ENCODE results near the gene GLT8D2. TPM values are rescaled to one million over a fixed set of nuclear protein-coding genes. Genes with fewer than 3 reads are reported as not detected.

GLT8D2 gene
- total RNA-seq, 1 experiment from 2014 or later, result 3.8 TPM

DNA sequence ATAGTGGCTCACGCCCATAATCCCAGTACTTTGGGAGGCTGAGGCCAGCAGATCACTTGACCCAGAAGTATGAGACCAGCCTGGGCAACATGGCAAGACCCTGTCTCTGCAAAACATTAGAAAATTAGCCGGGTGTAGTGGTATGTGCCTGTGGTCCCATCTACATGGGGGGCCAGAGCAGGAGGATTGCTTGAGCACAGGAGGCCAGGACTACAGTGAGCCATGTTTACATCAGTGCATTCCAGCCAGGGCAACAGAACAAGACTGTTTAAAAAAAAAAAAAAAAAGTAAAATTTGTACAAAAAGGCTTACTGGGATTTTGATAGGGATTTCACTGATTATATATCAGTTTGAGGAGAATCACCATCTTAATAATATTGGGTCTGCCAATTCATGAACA lies 22.1 kb upstream of the GLT8D2 start:
- Histone ChIP-seq H3K4me1 (ENCODE audit: insufficient read depth, low read length) (no peaks in the 10 kb centered on the region), H2AK5ac (ENCODE audit: insufficient read length, low read length) (no peak overlapping the region), H3K27me3 (ENCODE audit: insufficient read depth, low read length) (no peaks in the 10 kb centered on the region), H2BK120ac (ENCODE audit: low read depth, low read length, poor library complexity, severe bottlenecking) (no peak overlapping the region), H2AFZ (ENCODE audit: low read length) (no peak overlapping the region), H3K79me1 (ENCODE audit: insufficient read depth, low read depth, low read length, poor library complexity, severe bottlenecking) (no peaks in the 10 kb centered on the region), H3K79me2 (ENCODE audit: insufficient read depth, low read length) (no peaks in the 10 kb centered on the region), H3K4me2 (ENCODE audit: insufficient read depth, insufficient read length, low read length) (no peak overlapping the region), H3K14ac (ENCODE audit: insufficient read depth, low read length) (no peak overlapping the region), H3K27ac (ENCODE audit: insufficient read length, low read depth, low read length) (no peak overlapping the region), H3K23me2 (ENCODE audit: insufficient read length, low read depth, low read length, poor library complexity, severe bottlenecking) (no peaks in the 10 kb centered on the region), H3T11ph (ENCODE audit: low read length) (no peak overlapping the region), H4K8ac (replicated peaks; ENCODE audit: insufficient read length, low read depth, low read length) (no peak overlapping the region), H2BK15ac (ENCODE audit: low read depth, low read length) (no peak overlapping the region), H4K5ac (ENCODE audit: insufficient read length, low read depth, low read length) (no peak overlapping the region), H3K9me3 (ENCODE audit: control insufficient read depth, low read depth, low read length) (no peaks in the 10 kb centered on the region), H2BK5ac (ENCODE audit: insufficient read length, low read length) (no peak overlapping the region), H4K20me1 (ENCODE audit: control insufficient read depth, insufficient read depth, insufficient read length) (no peaks in the 10 kb centered on the region), H3K56ac (ENCODE audit: insufficient read length, low read depth, low read length) (no peak overlapping the region), H4K91ac (ENCODE audit: insufficient read length, low read depth, low read length) (no peak overlapping the region), H3K9ac (ENCODE audit: extremely low read depth, insufficient read length, low read length) (no peak overlapping the region), H2BK12ac (ENCODE audit: insufficient read length, low read depth, low read length) (no peak overlapping the region), H3K18ac (ENCODE audit: insufficient read length, low read depth, low read length) (no peak overlapping the region), H3K4ac (ENCODE audit: low read depth, low read length) (no peak overlapping the region), H2BK20ac (ENCODE audit: low read depth, low read length, poor library complexity, severe bottlenecking) (no peak overlapping the region), H3K23ac (ENCODE audit: insufficient read length, low read depth, low read length) (no peak overlapping the region)
- Mint-ChIP-seq H3K4me3 (no peak overlapping the region), H3K27ac (no peak overlapping the region), H3K27me3 (ENCODE audit: low read depth) (no peaks in the 10 kb centered on the region), H3K9me3 (no peaks in the 10 kb centered on the region), H3K36me3 (ENCODE audit: insufficient read depth in 1 of 3, low read depth in 3 of 3) (no peaks in the 10 kb centered on the region), H3K4me1 (peaks cover 0 to 2% of the 10 kb centered on the region in 2 experiments; a peak in 2 of 4 replicates)
- DNase-seq, result no peak
- WGBS (ENCODE audit: extremely low coverage, insufficient read length, low lambda C conversion rate), result no CpG with 5 or more reads among the region's 2 CpGs
- TF ChIP-seq, protein P1, sequence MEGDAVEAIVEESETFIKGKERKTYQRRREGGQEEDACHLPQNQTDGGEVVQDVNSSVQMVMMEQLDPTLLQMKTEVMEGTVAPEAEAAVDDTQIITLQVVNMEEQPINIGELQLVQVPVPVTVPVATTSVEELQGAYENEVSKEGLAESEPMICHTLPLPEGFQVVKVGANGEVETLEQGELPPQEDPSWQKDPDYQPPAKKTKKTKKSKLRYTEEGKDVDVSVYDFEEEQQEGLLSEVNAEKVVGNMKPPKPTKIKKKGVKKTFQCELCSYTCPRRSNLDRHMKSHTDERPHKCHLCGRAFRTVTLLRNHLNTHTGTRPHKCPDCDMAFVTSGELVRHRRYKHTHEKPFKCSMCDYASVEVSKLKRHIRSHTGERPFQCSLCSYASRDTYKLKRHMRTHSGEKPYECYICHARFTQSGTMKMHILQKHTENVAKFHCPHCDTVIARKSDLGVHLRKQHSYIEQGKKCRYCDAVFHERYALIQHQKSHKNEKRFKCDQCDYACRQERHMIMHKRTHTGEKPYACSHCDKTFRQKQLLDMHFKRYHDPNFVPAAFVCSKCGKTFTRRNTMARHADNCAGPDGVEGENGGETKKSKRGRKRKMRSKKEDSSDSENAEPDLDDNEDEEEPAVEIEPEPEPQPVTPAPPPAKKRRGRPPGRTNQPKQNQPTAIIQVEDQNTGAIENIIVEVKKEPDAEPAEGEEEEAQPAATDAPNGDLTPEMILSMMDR (conservative IDR thresholded peaks at IDR 0.05), result no peak

Measured in H9 (cell line).